Activated CD4-positive, alpha-beta T cell treated with anti-CD3 and anti-CD28 coated beads, Interleukin-2, amount 50 U/mL, for 48 hours (primary cell): Measurements from ENCODE around the gene AGBL4.

Experiments
- DNase-seq, 2 experiments: peaks; one replicate each; pipeline ENCODE4 v3.0.0-alpha.2; 2020

AGBL4 gene

GRCh38 chr1:48876330-48876785, 1147.4 kb downstream of the AGBL4 start:
- DNase-seq = no peak

GRCh38 chr1:48875552-48876329, 1148.0 kb downstream of the AGBL4 start:
- DNase-seq = no peak

- DNase-seq = no peak
Measured at GRCh38 chr1:48873944-48874343, 1149.8 kb downstream of the AGBL4 start.

- peak in 1 of 2 experiments; percentile 1 for DNase-seq
Measured at GRCh38 chr1:48870596-48870995, 1153.2 kb downstream of the AGBL4 start.

- DNase-seq = no peak
Measured at GRCh38 chr1:48869116-48869893, 1154.4 kb downstream of the AGBL4 start.

- no peak for DNase-seq
Measured at GRCh38 chr1:48864913-48865312, 1158.8 kb downstream of the AGBL4 start.

GRCh38 chr1:48859456-48859855, 1164.3 kb downstream of the AGBL4 start:
- no peak for DNase-seq

GRCh38 chr1:48858200-48858920, 1165.4 kb downstream of the AGBL4 start:
- no peak for DNase-seq

- no peak for DNase-seq
Measured at GRCh38 chr1:48853006-48853405, 1170.7 kb downstream of the AGBL4 start.

GRCh38 chr1:48851638-48852037, 1172.1 kb downstream of the AGBL4 start:
- no peak for DNase-seq

GRCh38 chr1:48848035-48848434, 1175.7 kb downstream of the AGBL4 start:
- DNase-seq = no peak

- DNase-seq = no peak
Measured at GRCh38 chr1:48846441-48846840, 1177.3 kb downstream of the AGBL4 start.

- no peak for DNase-seq
Measured at GRCh38 chr1:48844187-48844586, 1179.6 kb downstream of the AGBL4 start.

GRCh38 chr1:48841966-48842365, 1181.8 kb downstream of the AGBL4 start:
- DNase-seq = no peak

GRCh38 chr1:48841461-48841860, 1182.3 kb downstream of the AGBL4 start:
- DNase-seq = no peak

GRCh38 chr1:48831120-48831978, 1192.4 kb downstream of the AGBL4 start:
- DNase-seq = no peak

- DNase-seq = no peak
Measured at GRCh38 chr1:48830715-48831114, 1193.0 kb downstream of the AGBL4 start.

GRCh38 chr1:48829446-48829845, 1194.3 kb downstream of the AGBL4 start:
- no peak for DNase-seq

GRCh38 chr1:48823168-48823567, 1200.6 kb downstream of the AGBL4 start:
- DNase-seq = no peak

GRCh38 chr1:48820491-48820890, 1203.3 kb downstream of the AGBL4 start:
- no peak for DNase-seq

GRCh38 chr1:48817505-48818114, 1206.1 kb downstream of the AGBL4 start:
- peak; percentile 7 to 31 for DNase-seq

- DNase-seq = no peak
Measured at GRCh38 chr1:48810740-48811139, 1213.0 kb downstream of the AGBL4 start.
